GM12878 (cell line): ENCODE measurements around the gene PPP1R15A.

Experiments used
- ATF2 ChIP-seq: IDR thresholded peaks from 2 replicates; pipeline ENCODE4 v1.6.1; 2012; ENCODE audit warnings: low read length, inconsistent platforms
- BRCA1 ChIP-seq: IDR thresholded peaks from 2 replicates; pipeline ENCODE4 v1.6.1; 2011; ENCODE audit warnings: low read depth, low read length, improper control_type of control experiment
- CEBPZ ChIP-seq: fragments of 150-350 bp; IDR thresholded peaks from 2 replicates; pipeline ENCODE4 v1.6.1; 2016; ENCODE audit warnings: low read depth, low read length
- CREM ChIP-seq: IDR thresholded peaks from 2 replicates; pipeline ENCODE4 v1.6.1; 2014; ENCODE audit warnings: antibody characterized with exemption, low read depth
- CTCF ChIP-seq, 3 experiments: IDR thresholded peaks in 2 of 3; conservative IDR thresholded peaks in 1 of 3; 2 replicates each; pipeline ENCODE4 v1.5.1; 2011; ENCODE audit warnings: low read depth in 3 of 3, low read length in 3 of 3, mild to moderate bottlenecking in 3 of 3, control low read depth in 2 of 3, moderate library complexity in 2 of 3, inconsistent platforms in 1 of 3, mixed read lengths in 1 of 3; ENCODE audit not compliant: control insufficient read depth in 2 of 3, insufficient read depth in 1 of 3; ENCODE audit errors: extremely low read depth in 1 of 3
- EGR1 ChIP-seq, 2 experiments: IDR thresholded peaks; 1 replicate in 1 of 2; 2 replicates in 1 of 2; pipeline ENCODE4 v1.6.1; 2011 to 2012; ENCODE audit warnings: low read depth in 2 of 2, low read length in 2 of 2, borderline replicate concordance in 1 of 2, mild to moderate bottlenecking in 1 of 2, moderate library complexity in 1 of 2
- EZH2 ChIP-seq: IDR thresholded peaks from 2 replicates; pipeline ENCODE4 v1.6.1; 2012; ENCODE audit warnings: low read depth, mild to moderate bottlenecking, control low read depth, inconsistent platforms, low read length, borderline replicate concordance; ENCODE audit not compliant: control insufficient read depth
- NR2C1 ChIP-seq: fragments of 450-650 bp; IDR thresholded peaks from 2 replicates; pipeline ENCODE4 v1.6.1; 2017; ENCODE audit warnings: antibody characterized with exemption, mild to moderate bottlenecking, moderate library complexity
- PAX5 ChIP-seq: IDR thresholded peaks from 2 replicates; pipeline ENCODE4 v1.6.1; 2011; ENCODE audit warnings: low read depth, low read length, borderline replicate concordance
- POLR2A ChIP-seq: IDR thresholded peaks from 2 replicates; pipeline ENCODE4 v1.6.1; 2011; ENCODE audit warnings: low read depth, mild to moderate bottlenecking, low read length
- RAD21 ChIP-seq: IDR thresholded peaks from 2 replicates; pipeline ENCODE4 v1.6.1; 2011; ENCODE audit warnings: mild to moderate bottlenecking, low read depth, low read length, moderate library complexity; ENCODE audit not compliant: insufficient read depth
- RCOR1 ChIP-seq: conservative IDR thresholded peaks from 2 replicates; pipeline ENCODE4 v1.6.1; 2012; ENCODE audit warnings: low read depth, low read length, improper control_type of control experiment
- SIN3A ChIP-seq: IDR thresholded peaks from 2 replicates; pipeline ENCODE4 v1.6.1; 2012; ENCODE audit warnings: low read depth, low read length, improper control_type of control experiment
- USF1 ChIP-seq: IDR thresholded peaks from 2 replicates; pipeline ENCODE4 v1.6.1; 2011; ENCODE audit warnings: borderline replicate concordance, low read depth, mild to moderate bottlenecking, moderate library complexity, mixed read lengths, low read length; ENCODE audit not compliant: insufficient read depth; ENCODE audit errors: extremely low read length

- no peak for TF ChIP-seq RCOR1
- TF ChIP-seq CEBPZ, result no peak
- no peak for TF ChIP-seq CREM
- no peak for TF ChIP-seq USF1
- TF ChIP-seq PAX5, result no peak
- no peak for TF ChIP-seq CTCF (IDR thresholded peaks at IDR 0.05 in 2 of 3, conservative IDR thresholded peaks at IDR 0.05 in 1 of 3; ENCODE audit: control insufficient read depth in 2 of 3, extremely low read depth in 1 of 3, insufficient read depth in 1 of 3, low read depth in 3 of 3, low read length in 3 of 3)
- no peak for TF ChIP-seq RAD21
- no peak for TF ChIP-seq POLR2A
- TF ChIP-seq NR2C1, result no peak
- TF ChIP-seq SIN3A, result no peak
- TF ChIP-seq ATF2, result no peak
- no peak for TF ChIP-seq EGR1 (IDR thresholded peaks at IDR 0.05; ENCODE audit: borderline replicate concordance in 1 of 2, low read depth in 2 of 2, low read length in 2 of 2)
- no peak for TF ChIP-seq BRCA1
- no peak for TF ChIP-seq EZH2
Measured at GRCh38 chr19:48922548-48923490, 50.6 kb downstream of the PPP1R15A start.
